Smooth muscle cell (in vitro differentiated cells): Measurements from ENCODE around the gene SV2B. TPM values are rescaled to one million over a fixed set of nuclear protein-coding genes. Genes with fewer than 3 reads are reported as not detected.

Experiments
- DNase-seq: peaks from one replicate; lab custom pipeline; 2025; ENCODE audit not compliant: unreplicated experiment; lab: John Stamatoyannopoulos, UW
- H2AFZ ChIP-seq: fragments of 200-600 bp; sonication (generic); 2 replicates; pipeline ENCODE4 v1.6.0; 2016; ENCODE audit warnings: antibody characterized with exemption, low read depth, mild to moderate bottlenecking
- H3F3A ChIP-seq: fragments of 200-600 bp; sonication (generic); 2 replicates; pipeline ENCODE4 v1.6.0; 2017; ENCODE audit warnings: antibody characterized with exemption, low read depth
- H3K27ac ChIP-seq: fragments of 200-600 bp; sonication (generic); 2 replicates; pipeline ENCODE4 v1.5.1; 2016; ENCODE audit warnings: low read depth, mild to moderate bottlenecking
- H3K27me3 ChIP-seq: fragments of 200-600 bp; sonication (generic); 2 replicates; pipeline ENCODE4 v1.6.1; 2016; ENCODE audit warnings: low read depth, mild to moderate bottlenecking
- H3K36me3 ChIP-seq: fragments of 200-600 bp; sonication (generic); 2 replicates; pipeline ENCODE4 v1.5.1; 2016; ENCODE audit warnings: low read depth
- H3K4me1 ChIP-seq: fragments of 200-600 bp; sonication (generic); 2 replicates; pipeline ENCODE4 v1.5.1; 2016; ENCODE audit warnings: low read depth
- H3K4me2 ChIP-seq: fragments of 200-600 bp; sonication (generic); 2 replicates; pipeline ENCODE4 v1.6.0; 2016; ENCODE audit warnings: mild to moderate bottlenecking
- H3K4me3 ChIP-seq: fragments of 200-600 bp; sonication (generic); 2 replicates; pipeline ENCODE4 v1.5.1; 2016; ENCODE audit warnings: mild to moderate bottlenecking
- H3K79me2 ChIP-seq: fragments of 200-600 bp; sonication (generic); 2 replicates; pipeline ENCODE4 v1.6.0; 2016; ENCODE audit warnings: low read depth, mild to moderate bottlenecking
- H3K9ac ChIP-seq: fragments of 200-600 bp; sonication (generic); 2 replicates; pipeline ENCODE4 v1.6.0; 2016; ENCODE audit warnings: low read depth
- H3K9me3 ChIP-seq: fragments of 200-600 bp; sonication (generic); replicated peaks from 2 replicates; pipeline ENCODE4 v1.5.1; 2016; ENCODE audit warnings: low read depth
- H4K20me1 ChIP-seq: fragments of 200-600 bp; sonication (generic); 2 replicates; pipeline ENCODE4 v1.6.0; 2016; ENCODE audit warnings: low read depth
- CTCF ChIP-seq: fragments of 200-600 bp; sonication (generic); IDR thresholded peaks from 2 replicates; pipeline ENCODE4 v1.5.1; 2017; ENCODE audit warnings: borderline replicate concordance, mild to moderate bottlenecking, antibody characterized with exemption; ENCODE audit not compliant: insufficient read depth, poor library complexity, severe bottlenecking
- WGBS: methylation state at CpG from one replicate; pipeline ENCODE4 v1.1.7; 2016; ENCODE audit warnings: low lambda C conversion rate; 5-methylcytosine and 5-hydroxymethylcytosine counted together
- polyA plus RNA-seq: library from polyadenylated mRNA; unstranded; fragments of >200 nt; fragmentation: Nextera tagmentation; extraction: Ambion mirVana; gene quantifications from 2 replicates; pipeline ENCODE4 v1.2.1, GENCODE V29; 2016
- total RNA-seq: library from RNA; depleted of rRNA; stranded (reverse); fragments of >200 nt; gene quantifications from 2 replicates; pipeline ENCODE4 v1.2.3, GENCODE V29; 2014

Gene SV2B
- total and polyA plus RNA-seq, 2 experiments from 2014 or later, result not detected

DNA sequence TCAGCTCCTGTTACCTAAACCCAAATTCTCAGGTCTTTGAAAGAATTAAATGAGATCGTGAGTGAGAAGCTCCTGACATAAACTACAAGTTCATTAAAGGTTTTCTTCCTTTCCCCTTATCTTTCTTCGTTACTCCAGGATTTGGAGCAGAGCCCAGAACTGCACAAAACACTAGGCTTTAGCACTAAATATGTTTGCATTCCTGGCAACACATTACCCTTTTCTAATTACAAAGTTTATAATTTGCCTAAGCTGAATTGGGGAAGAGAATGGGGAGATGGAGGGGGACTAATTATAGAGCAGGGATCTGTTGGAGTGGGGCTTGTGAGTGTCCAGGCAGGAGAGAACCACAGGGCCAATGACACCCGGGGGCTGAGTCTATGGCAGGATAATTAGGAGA lies 109.7 kb downstream of the SV2B start:
- Histone ChIP-seq H3K27me3 (peaks cover 4% of the 10 kb centered on the region), H3K4me1 (no peaks in the 10 kb centered on the region), H3K79me2 (no peaks in the 10 kb centered on the region), H3K36me3 (no peaks in the 10 kb centered on the region), H3K9me3 (no peaks in the 10 kb centered on the region), H3F3A (no peaks in the 10 kb centered on the region), H3K27ac (no peak overlapping the region), H3K9ac (no peak overlapping the region), H3K4me3 (no peak overlapping the region), H2AFZ (no peak overlapping the region), H3K4me2 (no peak overlapping the region), H4K20me1 (no peaks in the 10 kb centered on the region)
- 72% methylated on average over 3 of the region's 3 CpGs for WGBS
- DNase-seq, result no peak
- TF ChIP-seq CTCF, result no peak

- Histone ChIP-seq H4K20me1 (no peaks in the 10 kb centered on the region), H3K27ac (no peak overlapping the region), H3K27me3 (peaks cover 6% of the 10 kb centered on the region), H2AFZ (no peak overlapping the region), H3K36me3 (no peaks in the 10 kb centered on the region), H3K79me2 (no peaks in the 10 kb centered on the region), H3K4me1 (no peaks in the 10 kb centered on the region), H3K4me2 (no peak overlapping the region), H3K9me3 (no peaks in the 10 kb centered on the region), H3K9ac (no peak overlapping the region), H3F3A (no peaks in the 10 kb centered on the region), H3K4me3 (no peak overlapping the region)
- WGBS, result 77% methylated on average over 11 of the region's 11 CpGs
- TF ChIP-seq CTCF, result no peak
- DNase-seq, result no peak
Measured at GRCh38 chr15:91214675-91215590, 114.9 kb downstream of the SV2B start.

DNA sequence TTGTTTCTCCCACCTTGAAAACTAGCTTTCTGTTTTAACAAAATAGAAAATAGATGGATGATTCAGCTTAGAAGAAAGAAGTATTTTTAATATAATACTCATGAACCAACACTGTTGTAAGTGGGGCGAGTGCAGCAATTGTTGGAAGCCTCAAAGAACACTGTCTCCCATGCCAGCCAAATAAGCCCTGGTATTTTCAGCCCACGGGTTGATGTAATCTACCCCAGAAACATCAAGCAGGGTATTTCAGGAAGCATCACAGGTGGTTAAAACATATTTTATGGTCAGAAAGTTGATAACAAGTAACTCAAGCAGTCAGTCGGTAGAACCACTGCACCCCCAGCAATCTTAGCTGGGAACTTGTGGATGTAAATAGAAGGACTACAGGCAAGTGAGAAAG lies 115.9 kb downstream of the SV2B start:
- H3K79me2 ChIP-seq, result no peaks in the 10 kb centered on the region
- H3K4me1 ChIP-seq, result no peaks in the 10 kb centered on the region
- 90% methylated on average over 3 of the region's 3 CpGs for WGBS
- no peaks in the 10 kb centered on the region for H4K20me1 ChIP-seq
- TF ChIP-seq CTCF, result no peak
- no peaks in the 10 kb centered on the region for H3K9me3 ChIP-seq
- DNase-seq, result no peak
- peaks cover 6% of the 10 kb centered on the region for H3K27me3 ChIP-seq
- no peak overlapping the region for H2AFZ ChIP-seq
- no peaks in the 10 kb centered on the region for H3K36me3 ChIP-seq
- no peak overlapping the region for H3K9ac ChIP-seq
- H3K4me2 ChIP-seq, result no peak overlapping the region
- H3K27ac ChIP-seq, result no peak overlapping the region
- no peak overlapping the region for H3K4me3 ChIP-seq
- no peaks in the 10 kb centered on the region for H3F3A ChIP-seq

GRCh38 chr15:91219206-91219605 lies 119.1 kb downstream of the SV2B start:
- Histone ChIP-seq H3K79me2 (no peaks in the 10 kb centered on the region), H3F3A (no peaks in the 10 kb centered on the region), H3K9ac (no peak overlapping the region), H3K4me3 (no peak overlapping the region), H3K27me3 (peaks cover 20% of the 10 kb centered on the region), H3K9me3 (no peaks in the 10 kb centered on the region), H3K36me3 (no peaks in the 10 kb centered on the region), H4K20me1 (no peaks in the 10 kb centered on the region), H3K4me1 (no peaks in the 10 kb centered on the region), H3K4me2 (no peak overlapping the region), H3K27ac (no peak overlapping the region), H2AFZ (no peak overlapping the region)
- TF ChIP-seq CTCF, result no peak
- WGBS, result 84% methylated on average over 1 of the region's 1 CpG
- DNase-seq, result no peak
